GM21367 (cell line): ENCODE measurements around the gene ZNF610.
A peak's percentile ranks its signal among the peaks of the same experiment; 100 is the strongest.
"Not testable (repeated sequence)": the region's sequence is repeated elsewhere in the genome, so short reads cannot be mapped to it uniquely, and the experiment has no call there.

Experiments
- ATAC-seq: cut with Tn5 transposase; IDR thresholded peaks from one replicate; pipeline ENCODE4 v1.9.1; 2021; ENCODE audit not compliant: unreplicated experiment

ZNF610 gene

GRCh38 chr19:52336117-52336790, at the start of gene ZNF610:
TSS of gene ZNF610 (plus strand) at chr19:52336243. CDS start at chr19:52349173, 12,930 bp downstream.
- ATAC-seq, result peak; percentile 62

GRCh38 chr19:52286256-52286655, 49.8 kb upstream of the ZNF610 start:
- ATAC-seq, result no peak

- no peak for ATAC-seq
Measured at GRCh38 chr19:52291781-52292180, 44.3 kb upstream of the ZNF610 start.

GRCh38 chr19:52292946-52293345, 43.1 kb upstream of the ZNF610 start:
- ATAC-seq, result not testable (repeated sequence)

- ATAC-seq, result no peak
Measured at GRCh38 chr19:52296400-52296772, 39.7 kb upstream of the ZNF610 start.

GRCh38 chr19:52296773-52297600, 39.1 kb upstream of the ZNF610 start, which contains the start of gene ZNF480:
TSS of gene ZNF480 (plus strand) at chr19:52297169. CDS start at chr19:52300413, 3,244 bp downstream.
- ATAC-seq, result peak; percentile 46

GRCh38 chr19:52297601-52298364, 38.3 kb upstream of the ZNF610 start:
- ATAC-seq, result peak; percentile 15

GRCh38 chr19:52307275-52307674, 28.8 kb upstream of the ZNF610 start:
- no peak for ATAC-seq

GRCh38 chr19:52322429-52322828, 13.6 kb upstream of the ZNF610 start:
- no peak for ATAC-seq

GRCh38 chr19:52331757-52332156, 4.3 kb upstream of the ZNF610 start:
- ATAC-seq, result no peak

- ATAC-seq, result no peak
Measured at GRCh38 chr19:52335768-52336116, 301 bp upstream of the ZNF610 start.

GRCh38 chr19:52336791-52337381, 843 bp downstream of the ZNF610 start:
- ATAC-seq, result no peak

GRCh38 chr19:52339022-52339421, 3.0 kb downstream of the ZNF610 start:
- ATAC-seq, result not testable (repeated sequence)

- no peak for ATAC-seq
Measured at GRCh38 chr19:52343548-52343947, 7.5 kb downstream of the ZNF610 start.

- no peak for ATAC-seq
Measured at GRCh38 chr19:52345162-52345561, 9.1 kb downstream of the ZNF610 start.

GRCh38 chr19:52351512-52351911, 15.5 kb downstream of the ZNF610 start:
- ATAC-seq, result no peak

- ATAC-seq, result no peak
Measured at GRCh38 chr19:52366414-52366824, 30.4 kb downstream of the ZNF610 start.

GRCh38 chr19:52369559-52370340, 33.7 kb downstream of the ZNF610 start, which contains the start of gene ZNF880:
TSS of gene ZNF880 (plus strand) at chr19:52369923. CDS start at chr19:52369966, 43 bp downstream.
- no peak for ATAC-seq

GRCh38 chr19:52370341-52370710, 34.3 kb downstream of the ZNF610 start:
- no peak for ATAC-seq

- ATAC-seq, result no peak
Measured at GRCh38 chr19:52391135-52391534, 55.1 kb downstream of the ZNF610 start.
